ENCODE data around the gene PLCB4. TPM values are rescaled to one million over a fixed set of nuclear protein-coding genes. Genes with fewer than 3 reads are reported as not detected.

The PLCB4 gene
- total RNA-seq, 1 donor from 2014 or later, result 10.5 TPM

GRCh38 chr20:9321007-9321406 is 252.1 kb downstream of the PLCB4 start:
- H3K36me3 Mint-ChIP-seq (ENCODE audit: low read depth, unreplicated experiment), result no peaks in the 10 kb centered on the region

GRCh38 chr20:9322661-9323060 is 253.8 kb downstream of the PLCB4 start:
- no peak for DNase-seq (ENCODE audit: low spot score)
- Mint-ChIP-seq H3K9me3 (ENCODE audit: unreplicated experiment) (no peaks in the 10 kb centered on the region), H3K27ac (ENCODE audit: unreplicated experiment) (no peak overlapping the region), H3K27me3 (ENCODE audit: unreplicated experiment) (no peaks in the 10 kb centered on the region), H3K4me1 (ENCODE audit: unreplicated experiment) (peaks cover 6% of the 10 kb centered on the region), H3K36me3 (ENCODE audit: low read depth, unreplicated experiment) (no peaks in the 10 kb centered on the region), H3K4me3 (ENCODE audit: unreplicated experiment) (no peak overlapping the region)
- no peak for TF ChIP-seq CTCF (IDR thresholded peaks at IDR 0.05; ENCODE audit: unreplicated experiment)

More at GRCh38 chr20:9321007-9321406, 252.1 kb downstream of the PLCB4 start:
- no peak for DNase-seq (ENCODE audit: low spot score)
- peaks cover 7% of the 10 kb centered on the region for H3K4me1 Mint-ChIP-seq (ENCODE audit: unreplicated experiment)
- no peaks in the 10 kb centered on the region for H3K9me3 Mint-ChIP-seq (ENCODE audit: unreplicated experiment)
- no peak overlapping the region for H3K4me3 Mint-ChIP-seq (ENCODE audit: unreplicated experiment)
- no peak for TF ChIP-seq CTCF (IDR thresholded peaks at IDR 0.05; ENCODE audit: unreplicated experiment)
- no peak overlapping the region for H3K27ac Mint-ChIP-seq (ENCODE audit: unreplicated experiment)
- peaks cover 3% of the 10 kb centered on the region for H3K27me3 Mint-ChIP-seq (ENCODE audit: unreplicated experiment)

DNA sequence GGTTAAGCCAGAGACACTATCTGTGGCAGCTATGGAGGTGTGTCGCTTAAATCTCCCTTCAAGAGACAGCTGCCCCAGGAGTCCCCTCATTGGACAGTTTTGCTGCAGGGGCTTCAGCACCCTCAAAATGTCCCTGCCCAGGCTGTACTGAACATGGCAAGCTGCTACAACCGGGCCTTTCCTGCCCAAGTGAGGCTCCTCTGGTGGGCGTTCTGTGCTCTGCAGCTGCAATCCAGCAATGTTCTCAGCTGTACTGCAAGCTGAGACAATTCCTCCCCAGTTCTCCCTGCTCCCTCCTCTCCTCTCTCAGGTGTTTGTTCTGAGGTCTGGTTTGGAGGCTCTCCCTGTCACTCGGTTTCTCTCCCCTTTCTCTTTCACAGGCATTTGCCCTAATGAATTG is 254.7 kb downstream of the PLCB4 start:
- Mint-ChIP-seq H3K4me3 (ENCODE audit: unreplicated experiment) (no peak overlapping the region), H3K27ac (ENCODE audit: unreplicated experiment) (no peak overlapping the region), H3K36me3 (ENCODE audit: low read depth, unreplicated experiment) (no peaks in the 10 kb centered on the region), H3K27me3 (ENCODE audit: unreplicated experiment) (peaks cover 1% of the 10 kb centered on the region), H3K9me3 (ENCODE audit: unreplicated experiment) (no peaks in the 10 kb centered on the region), H3K4me1 (ENCODE audit: unreplicated experiment) (peaks cover 6% of the 10 kb centered on the region)
- peak; percentile 58 for TF ChIP-seq CTCF (IDR thresholded peaks at IDR 0.05; ENCODE audit: unreplicated experiment)
- DNase-seq (ENCODE audit: low spot score), result peak; percentile 48

DNA sequence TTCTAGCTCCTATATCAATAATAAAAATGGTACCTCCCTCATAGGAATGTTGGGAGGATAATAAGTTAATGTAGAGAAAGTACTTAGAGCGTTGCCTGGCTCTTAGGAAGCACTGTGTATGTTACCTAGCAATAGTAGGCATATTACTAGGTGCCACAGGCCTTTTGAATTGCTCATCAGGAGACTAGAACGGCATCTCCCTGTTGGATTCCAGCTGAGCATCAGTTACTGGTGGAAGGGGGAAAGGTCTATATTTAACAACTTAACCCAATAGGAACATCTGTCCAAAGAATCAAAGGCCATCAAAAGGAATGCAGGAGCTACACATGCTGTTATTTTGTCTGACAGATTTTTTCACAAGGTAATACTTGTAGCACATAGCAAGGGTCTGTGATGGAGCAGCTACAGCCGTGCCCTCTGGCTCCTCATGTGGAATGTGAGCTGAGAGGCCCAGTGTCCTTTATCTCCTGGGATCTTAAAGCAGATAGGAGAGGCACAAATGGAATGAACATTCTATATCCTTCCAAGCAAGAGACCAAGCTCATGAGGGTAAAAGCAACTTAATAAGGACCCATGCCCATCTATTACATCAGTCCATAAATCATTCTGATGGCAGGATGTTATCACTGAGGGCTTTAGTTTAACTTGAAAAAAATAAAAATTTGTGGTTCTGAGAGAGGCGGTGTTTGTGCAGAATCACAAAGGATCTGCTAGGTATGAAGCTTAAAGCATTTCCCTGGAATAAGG is 260.6 kb downstream of the PLCB4 start:
- no peak for TF ChIP-seq CTCF (IDR thresholded peaks at IDR 0.05; ENCODE audit: unreplicated experiment)
- no peaks in the 10 kb centered on the region for H3K36me3 Mint-ChIP-seq (ENCODE audit: low read depth, unreplicated experiment)
- peaks cover 5% of the 10 kb centered on the region for H3K4me1 Mint-ChIP-seq (ENCODE audit: unreplicated experiment)
- no peak for DNase-seq (ENCODE audit: low spot score)
- no peak overlapping the region for H3K4me3 Mint-ChIP-seq (ENCODE audit: unreplicated experiment)
- H3K27ac Mint-ChIP-seq (ENCODE audit: unreplicated experiment), result no peak overlapping the region
- H3K27me3 Mint-ChIP-seq (ENCODE audit: unreplicated experiment), result peaks cover 1% of the 10 kb centered on the region
- H3K9me3 Mint-ChIP-seq (ENCODE audit: unreplicated experiment), result no peaks in the 10 kb centered on the region

GRCh38 chr20:9330151-9330550 is 261.3 kb downstream of the PLCB4 start:
- Mint-ChIP-seq H3K36me3 (ENCODE audit: low read depth, unreplicated experiment) (no peaks in the 10 kb centered on the region), H3K4me1 (ENCODE audit: unreplicated experiment) (peaks cover 5% of the 10 kb centered on the region), H3K27ac (ENCODE audit: unreplicated experiment) (no peak overlapping the region), H3K27me3 (ENCODE audit: unreplicated experiment) (peaks cover 1% of the 10 kb centered on the region), H3K9me3 (ENCODE audit: unreplicated experiment) (no peaks in the 10 kb centered on the region), H3K4me3 (ENCODE audit: unreplicated experiment) (no peak overlapping the region)
- no peak for TF ChIP-seq CTCF (IDR thresholded peaks at IDR 0.05; ENCODE audit: unreplicated experiment)
- DNase-seq (ENCODE audit: low spot score), result no peak

Measured in endothelial cell (in vitro differentiated cells).